ENCODE data around the gene OR51E1.

OR51E1 gene

GRCh38 chr11:4654635-4655369, 11.0 kb downstream of the OR51E1 start:
- DNase-seq (ENCODE audit: low read depth): no peak

GRCh38 chr11:4658629-4659445, 15.1 kb downstream of the OR51E1 start:
- DNase-seq (ENCODE audit: low read depth): no peak

- DNase-seq (ENCODE audit: low read depth): no peak
Measured at GRCh38 chr11:4662876-4663275, 19.1 kb downstream of the OR51E1 start.

GRCh38 chr11:4664183-4664582, 20.4 kb downstream of the OR51E1 start:
- DNase-seq (ENCODE audit: low read depth): no peak

GRCh38 chr11:4664786-4665185, 21.0 kb downstream of the OR51E1 start:
- DNase-seq (ENCODE audit: low read depth): no peak

- no peak for DNase-seq (ENCODE audit: low read depth)
Measured at GRCh38 chr11:4665424-4665823, 21.6 kb downstream of the OR51E1 start.

GRCh38 chr11:4671741-4672140, 28.0 kb downstream of the OR51E1 start:
- no peak for DNase-seq (ENCODE audit: low read depth)

GRCh38 chr11:4672470-4672869, 28.7 kb downstream of the OR51E1 start:
- no peak for DNase-seq (ENCODE audit: low read depth)

GRCh38 chr11:4673781-4674180, 30.0 kb downstream of the OR51E1 start:
- DNase-seq (ENCODE audit: low read depth): no peak

GRCh38 chr11:4677948-4678347, 34.2 kb downstream of the OR51E1 start:
- no peak for DNase-seq (ENCODE audit: low read depth)

GRCh38 chr11:4680341-4680740, 36.6 kb downstream of the OR51E1 start:
- no peak for DNase-seq (ENCODE audit: low read depth)

GRCh38 chr11:4682623-4683419, 39.0 kb downstream of the OR51E1 start:
- DNase-seq (ENCODE audit: low read depth): no peak

GRCh38 chr11:4684631-4685285, 41.0 kb downstream of the OR51E1 start:
- no peak for DNase-seq (ENCODE audit: low read depth)

GRCh38 chr11:4695442-4695841, 51.7 kb downstream of the OR51E1 start:
- no peak for DNase-seq (ENCODE audit: low read depth)

GRCh38 chr11:4697585-4697984, 53.8 kb downstream of the OR51E1 start, which contains the start of gene OR51E2:
TSS of gene OR51E2 (minus strand) at chr11:4697853. CDS start at chr11:4682711, 15,142 bp downstream.
- DNase-seq (ENCODE audit: low read depth): no peak

GRCh38 chr11:4699697-4700435, 56.1 kb downstream of the OR51E1 start:
- no peak for DNase-seq (ENCODE audit: low read depth)

- no peak for DNase-seq (ENCODE audit: low read depth)
Measured at GRCh38 chr11:4700436-4700820, 56.6 kb downstream of the OR51E1 start.

- no peak for DNase-seq (ENCODE audit: low read depth)
Measured at GRCh38 chr11:4704054-4704789, 60.4 kb downstream of the OR51E1 start, which contains the start of gene MMP26. TSS of gene MMP26 (plus strand) at chr11:4704784.

- no peak for DNase-seq (ENCODE audit: low read depth)
Measured at GRCh38 chr11:4704790-4705334, 61.1 kb downstream of the OR51E1 start.
